ENCODE measurements around the gene CCDC192. TPM values are rescaled to one million over a fixed set of nuclear protein-coding genes. Genes with fewer than 3 reads are reported as not detected.
A peak's percentile ranks its signal among the peaks of the same experiment; 100 is the strongest.

CCDC192 gene
- total and polyA plus RNA-seq, 2 of the 4 experiments (the other 2 are of a cell fraction), result not detected

GRCh38 chr5:127660047-127660733, 43.0 kb upstream of the CCDC192 start:
- intact Hi-C loops (cut with micrococcal nuclease) (no loop called here), in situ Hi-C loops (cut with MboI; ENCODE audit: low sequenced_read_pairs) (no loop called here), dilution Hi-C loops (cut with HindIII; ENCODE audit: low sequenced_read_pairs, unreplicated experiment) (no loop called here)
- Histone ChIP-seq H2BK5ac (ENCODE audit: low read depth, low read length, poor library complexity, severe bottlenecking) (no peak overlapping the region), H3K4me1 (ENCODE audit: control insufficient read depth, insufficient read depth, low read length) (no peaks in the 10 kb centered on the region; the same call in 1 of the 2 replicates), H3K9me3 (ENCODE audit: control insufficient read depth, insufficient read depth, low read length) (no peaks in the 10 kb centered on the region), H3K79me1 (ENCODE audit: low read depth in 1 of 2, low read length in 2 of 2) (no peaks in the 10 kb centered on the region), H2AFZ (replicated peaks; ENCODE audit: low read length, poor library complexity) (no peak overlapping the region), H2BK15ac (ENCODE audit: low read depth, low read length) (no peak overlapping the region), H3K56ac (ENCODE audit: extremely low read depth, insufficient read depth, low read length) (no peak overlapping the region), H3K23ac (ENCODE audit: low read depth, low read length) (no peak overlapping the region), H3K4me2 (ENCODE audit: low read depth, low read length) (no peak overlapping the region), H3K14ac (replicated peaks; ENCODE audit: low read depth, low read length) (no peak overlapping the region), H2AK9ac (replicated peaks; ENCODE audit: low read depth, low read length, poor library complexity) (no peak overlapping the region), H2BK120ac (ENCODE audit: low read depth, low read length) (no peak overlapping the region), H4K91ac (ENCODE audit: insufficient read depth, low read depth, low read length) (no peak overlapping the region), H4K8ac (ENCODE audit: low read depth in 2 of 2, low read length in 2 of 2) (no peak overlapping the region), H3K18ac (ENCODE audit: low read depth, low read length) (no peak overlapping the region), H3K36me3 (ENCODE audit: control insufficient read depth, insufficient read depth, low read length) (no peaks in the 10 kb centered on the region), H3K27me3 (ENCODE audit: control insufficient read depth, insufficient read depth, low read length) (peaks cover 7% of the 10 kb centered on the region), H3K4ac (ENCODE audit: low read depth, low read length) (no peak overlapping the region), H3K9ac (ENCODE audit: low read depth, low read length) (no peak overlapping the region), H3K27ac (ENCODE audit: insufficient read depth, low read length) (no peak overlapping the region), H4K20me1 (ENCODE audit: insufficient read depth, low read length) (no peaks in the 10 kb centered on the region), H3K4me3 (ENCODE audit: insufficient read depth, low read depth, low read length) (no peak overlapping the region), H3K9me1 (ENCODE audit: insufficient read depth, low read length) (no peaks in the 10 kb centered on the region; the same call in 1 of the 2 replicates), H2AK5ac (ENCODE audit: low read depth, low read length) (no peak overlapping the region), H2BK20ac (ENCODE audit: low read depth, low read length) (no peak overlapping the region), H4K5ac (ENCODE audit: low read depth, low read length) (no peak overlapping the region)
- ATAC-seq (ENCODE audit: low read depth), result peak; percentile 42
- CTCF ChIA-PET, result no interaction called here
- TF ChIP-seq RAD21 (IDR thresholded peaks at IDR 0.05; ENCODE audit: low read length) (no peak), RCOR1 (IDR thresholded peaks at IDR 0.05; ENCODE audit: insufficient replicate concordance, low read length) (no peak), RFX5 (IDR thresholded peaks at IDR 0.05; ENCODE audit: low read depth, low read length) (no peak), MXI1 (IDR thresholded peaks at IDR 0.05; ENCODE audit: borderline replicate concordance, low read depth, low read length) (no peak), NFE2L2 (IDR thresholded peaks at IDR 0.05; ENCODE audit: low read depth, low read length) (no peak)
- POLR2A ChIA-PET (ENCODE audit: unreplicated experiment), result no interaction called here
- no CpG with 5 or more reads among the region's 3 CpGs for WGBS, 2 experiments (ENCODE audit: extremely low coverage in 2 of 2, insufficient read length in 1 of 2)
- no TSS peak for BruUV-seq (replicated peaks)
- no peak for DNase-seq

All from IMR-90 (cell line).